ENCODE data around the gene PEX3.
"Not testable (repeated sequence)": the region's sequence is repeated elsewhere in the genome, so short reads cannot be mapped to it uniquely, and the experiment has no call there.

The PEX3 gene

DNA sequence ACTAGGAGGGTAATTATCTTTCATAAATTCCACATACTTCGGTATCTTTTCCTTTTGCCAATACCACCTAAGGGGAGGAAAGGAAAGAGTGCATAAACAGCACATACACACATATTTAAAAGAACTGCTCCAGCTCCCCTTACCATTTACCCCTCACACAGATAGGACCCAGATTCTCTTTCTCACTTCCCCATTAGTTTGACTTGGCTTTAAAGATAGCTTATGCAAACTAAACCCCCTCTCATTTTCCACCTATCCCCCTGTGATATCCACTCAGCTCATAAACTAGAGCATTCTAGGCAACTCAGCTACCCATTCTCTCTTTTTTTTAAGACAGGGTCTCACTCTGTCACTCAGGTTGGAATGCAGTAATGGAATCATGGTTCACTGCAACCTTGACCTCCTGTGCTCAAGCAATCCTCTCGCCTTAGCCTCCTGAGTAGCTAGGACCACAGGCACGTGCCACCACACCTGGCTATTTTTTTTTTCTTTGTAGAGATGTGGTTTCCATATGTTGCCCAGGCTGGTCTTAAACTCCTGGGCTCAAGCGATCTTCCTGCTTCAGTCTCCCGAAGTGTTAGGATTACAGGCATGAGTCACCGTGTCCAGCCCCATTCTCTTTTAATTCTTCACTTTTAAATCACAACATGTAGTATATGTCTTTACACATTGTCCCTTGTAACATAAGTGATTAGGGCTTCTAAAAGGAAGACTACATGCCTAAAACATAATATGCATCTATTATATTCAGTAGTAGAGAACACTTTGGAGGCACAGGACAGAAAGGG lies 56.9 kb downstream of the PEX3 start:
- no peak for DNase-seq

DNA sequence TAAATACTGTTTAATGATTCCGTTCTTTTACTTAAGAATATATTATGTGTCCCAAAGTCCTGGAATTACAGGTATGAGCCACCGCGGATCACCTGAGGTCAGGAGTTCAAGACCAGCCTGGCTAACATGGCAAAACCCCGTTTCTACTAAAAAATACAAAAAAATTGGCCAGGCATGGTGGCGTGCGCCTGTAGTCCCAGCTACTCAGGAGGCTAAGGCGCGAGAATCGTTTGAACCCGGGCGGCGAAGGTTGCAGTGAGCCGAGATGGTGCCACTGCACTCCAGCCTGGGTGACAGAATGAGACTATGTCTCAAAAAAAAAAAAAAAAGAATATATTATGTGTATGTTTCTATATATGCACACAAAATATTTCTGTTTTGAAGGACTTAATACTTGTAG lies 59.7 kb downstream of the PEX3 start:
- not testable (repeated sequence) for DNase-seq

DNA sequence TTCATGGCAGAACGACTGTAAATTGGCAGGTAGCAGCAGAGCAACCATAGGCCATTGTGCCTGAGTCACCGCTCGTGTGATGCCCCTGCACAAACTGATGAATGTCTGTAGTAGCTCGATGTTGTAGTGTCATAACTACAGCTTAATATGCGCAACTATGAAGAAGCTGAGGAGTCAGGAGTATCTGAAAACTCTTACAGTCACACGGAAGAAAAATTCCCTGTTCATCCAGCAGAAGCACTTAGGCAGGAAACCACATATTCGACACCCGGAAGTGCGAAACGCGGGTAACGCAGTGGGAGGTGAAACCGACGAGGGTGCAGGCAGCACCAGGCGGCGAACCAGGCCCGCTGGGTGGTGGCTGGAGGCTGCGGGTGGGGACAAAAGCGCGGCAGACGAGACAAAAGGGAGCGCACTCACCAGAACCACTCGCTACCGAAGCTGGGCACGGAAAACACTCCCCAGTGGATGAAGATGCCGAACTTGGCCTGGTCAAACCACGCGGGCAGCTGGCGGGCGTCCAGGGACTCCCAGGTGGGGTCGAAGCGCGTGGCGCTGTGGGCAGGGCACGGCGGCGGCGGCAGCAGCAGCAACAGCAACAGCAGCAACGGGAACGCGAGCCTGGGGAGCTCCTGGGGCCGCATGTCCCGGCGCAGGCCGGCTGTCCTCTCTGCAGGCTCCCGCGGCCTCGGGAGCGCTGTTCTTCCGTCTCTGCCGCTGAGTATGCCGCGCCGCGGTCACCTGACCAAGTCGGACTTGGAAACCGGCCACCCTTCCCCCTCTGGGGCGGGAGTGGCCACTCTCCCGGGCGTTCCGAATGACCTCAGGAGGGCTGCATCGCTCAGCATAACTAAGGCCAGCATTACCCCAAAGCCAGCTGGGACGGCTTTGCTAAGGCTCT lies 60.6 kb downstream of the PEX3 start, which contains the start of gene FUCA2:
FUCA2 (minus strand) TSS at position 730 of the 901 bp plus-strand sequence; CDS start at position 644, 86 bp downstream.
- no peak for DNase-seq

DNA sequence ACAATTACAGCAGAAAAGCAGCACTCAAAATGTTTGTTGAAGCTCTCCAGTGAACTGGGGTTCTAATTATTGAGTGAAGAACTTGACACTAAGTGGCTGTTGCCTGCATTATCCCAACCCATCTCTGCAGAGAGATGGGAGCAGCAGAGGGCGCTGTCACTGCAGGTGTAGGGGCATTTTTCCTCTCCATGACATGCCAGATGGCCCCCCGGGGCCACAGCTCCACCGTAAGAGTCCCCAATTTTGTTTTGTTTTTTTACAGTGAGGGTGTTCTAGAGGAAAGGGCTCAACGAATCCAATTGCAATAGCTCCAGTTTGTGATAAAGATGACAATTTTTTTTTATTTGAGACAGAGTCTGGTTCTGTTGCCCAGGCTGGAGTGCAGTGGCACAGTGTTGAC lies 62.8 kb downstream of the PEX3 start:
- DNase-seq, result no peak

DNA sequence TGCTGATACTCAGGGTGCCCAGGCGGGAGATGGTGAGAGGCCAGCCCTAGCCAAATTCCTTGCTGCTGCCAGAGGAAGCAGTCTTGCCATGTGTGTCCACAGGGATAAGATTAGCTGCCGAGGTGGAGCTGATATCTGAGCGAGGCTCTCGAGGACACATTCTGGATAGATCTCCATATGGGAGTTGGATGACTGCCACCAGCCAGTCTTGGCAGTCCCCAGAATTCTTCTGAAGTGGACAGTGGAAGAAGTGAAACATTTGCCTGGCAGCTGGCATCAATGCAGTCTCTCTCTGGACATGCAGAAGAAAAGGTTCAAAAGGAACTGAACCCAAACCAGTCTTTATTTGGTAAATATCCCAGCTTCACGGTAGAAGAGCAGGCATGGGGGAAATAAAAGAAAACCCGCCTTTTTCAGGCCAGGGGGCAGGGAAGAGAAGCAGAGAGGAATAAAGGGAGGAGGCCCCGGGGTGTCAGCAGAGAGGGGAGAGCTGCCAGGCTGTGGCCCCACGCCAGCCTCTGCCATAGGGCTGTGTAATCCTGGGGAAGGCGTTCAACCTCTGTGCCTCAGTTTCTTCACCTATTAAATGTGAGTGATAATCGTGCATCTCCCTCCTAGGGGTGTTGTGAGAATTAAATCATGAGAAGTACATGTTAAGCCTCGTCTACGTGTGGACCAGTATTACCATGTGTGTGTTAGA lies 64.6 kb downstream of the PEX3 start:
- DNase-seq, result no peak

DNA sequence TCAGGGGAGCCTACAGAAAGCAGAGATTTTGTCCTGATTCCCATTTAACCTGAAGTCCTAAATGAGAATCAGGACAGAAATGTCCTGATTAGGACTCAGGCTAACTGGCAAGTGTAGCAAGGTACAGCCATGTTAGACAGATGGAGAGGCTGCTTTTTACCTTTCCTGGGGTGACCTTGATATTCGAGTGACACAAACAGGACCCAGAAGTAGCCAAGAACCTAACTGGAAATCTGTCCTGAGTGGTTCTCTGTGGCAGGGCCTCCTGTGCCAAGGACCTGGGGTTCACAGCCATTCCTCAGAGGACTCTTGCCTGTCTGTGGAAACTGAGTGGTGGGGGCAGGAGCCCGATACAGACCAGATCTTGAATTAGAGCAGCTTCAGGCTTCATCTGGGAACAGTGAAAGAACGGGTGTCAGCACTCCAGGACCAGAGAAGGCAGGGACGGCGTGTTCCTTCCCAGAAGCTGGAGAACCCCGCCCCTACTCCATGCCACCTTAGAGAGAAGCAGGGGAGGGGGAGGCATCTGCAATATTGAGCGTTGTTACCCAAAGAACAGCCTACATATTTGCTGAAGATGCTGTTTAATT lies 65.3 kb downstream of the PEX3 start:
- DNase-seq, result no peak

DNA sequence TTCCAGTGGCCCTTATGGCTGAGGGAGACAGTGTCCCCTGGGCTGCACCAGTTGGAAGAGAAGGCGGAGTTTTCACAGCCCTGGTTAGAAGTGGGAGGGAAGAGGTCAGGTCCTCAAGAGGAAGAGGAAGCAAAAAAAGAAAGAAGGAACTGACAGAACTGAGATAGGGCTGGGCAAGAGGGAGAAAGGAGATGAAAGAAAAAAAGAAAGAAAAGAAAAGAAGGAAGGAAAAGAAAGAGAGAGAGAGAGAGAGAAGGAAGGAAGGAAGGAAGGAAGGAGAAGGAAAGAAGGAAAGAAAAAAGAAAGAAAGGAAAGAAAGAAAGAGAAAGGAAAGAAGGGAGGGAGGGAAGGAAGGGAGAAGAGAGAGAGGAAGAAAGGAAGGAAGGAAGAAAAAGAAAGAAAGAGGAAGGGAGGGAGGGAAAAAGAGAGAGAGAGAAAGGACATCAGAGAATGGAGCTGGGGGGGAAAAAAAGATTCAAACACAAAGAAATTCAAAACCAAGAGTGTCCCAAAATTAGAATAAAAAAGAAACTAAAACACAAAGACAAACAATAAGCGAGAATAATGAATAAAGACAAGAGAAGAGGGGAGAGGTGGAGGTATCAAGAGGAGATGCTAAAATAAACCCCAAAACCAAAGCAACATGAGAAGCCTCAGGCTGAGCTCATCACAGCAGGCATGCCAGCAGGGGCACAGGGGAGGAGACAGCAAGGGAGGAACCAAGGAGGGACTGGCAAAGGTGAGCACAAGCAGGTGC lies 66.3 kb downstream of the PEX3 start:
- no peak for DNase-seq

DNA sequence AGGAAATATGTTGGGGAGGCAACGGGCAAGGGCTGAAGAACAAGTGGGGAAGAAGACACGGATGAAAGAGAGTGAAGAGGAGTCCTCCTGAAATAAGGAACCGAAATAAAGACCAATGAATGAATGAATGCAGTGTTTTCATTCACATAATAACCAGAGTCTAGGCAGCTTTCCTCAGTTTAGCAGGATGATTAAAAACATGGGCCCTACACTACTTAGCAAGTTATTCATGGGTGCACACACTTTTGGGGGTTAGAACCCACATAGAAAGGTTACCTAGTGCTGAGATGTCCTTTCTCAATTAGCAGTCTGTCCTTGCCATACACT lies 66.8 kb downstream of the PEX3 start:
- DNase-seq, result no peak

DNA sequence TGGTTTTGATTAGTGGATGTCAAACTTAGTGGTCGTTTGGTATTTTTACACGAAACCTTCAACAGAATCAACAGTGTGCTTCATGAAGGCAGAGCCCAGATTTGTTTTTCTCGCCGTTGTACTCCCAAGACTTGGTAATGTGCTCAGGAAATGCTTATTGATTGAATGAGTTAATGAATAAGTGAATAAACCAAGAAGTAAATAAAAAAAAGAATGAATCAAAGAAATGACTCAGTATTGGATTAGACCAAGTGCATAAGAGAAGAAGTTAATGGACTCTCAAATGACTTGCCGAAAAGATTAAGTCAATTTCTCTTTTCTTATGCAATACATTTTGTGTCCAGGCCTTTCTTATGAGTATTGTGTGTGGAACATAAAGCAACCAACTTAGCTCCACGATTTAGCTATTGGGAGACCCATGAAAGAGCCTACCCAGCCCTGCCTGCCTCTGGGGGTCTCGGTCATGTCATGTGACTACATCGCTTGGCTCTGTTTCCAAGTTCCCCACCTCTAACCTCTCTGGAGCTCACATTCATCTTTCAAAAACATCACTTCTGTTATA lies 71.5 kb downstream of the PEX3 start:
- no peak for DNase-seq

DNA sequence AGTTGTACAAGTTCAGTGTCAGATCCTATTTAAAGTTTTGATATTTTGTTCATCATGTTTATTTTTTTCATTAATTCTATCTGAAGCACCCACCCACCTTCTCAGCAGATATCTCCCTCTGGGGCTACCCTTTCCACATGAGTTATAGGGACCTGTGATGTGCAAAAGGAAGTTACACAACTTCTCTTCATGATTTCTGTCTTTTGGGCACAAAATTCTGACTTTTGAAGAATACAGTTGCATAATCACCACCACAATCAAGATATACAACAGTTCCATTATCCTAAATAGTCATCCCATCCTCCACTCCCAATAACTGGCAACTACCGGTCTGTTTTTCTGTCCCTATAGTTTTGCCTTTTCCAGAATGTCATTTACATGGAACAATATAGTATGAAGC lies 74.8 kb downstream of the PEX3 start:
- DNase-seq, result no peak

DNA sequence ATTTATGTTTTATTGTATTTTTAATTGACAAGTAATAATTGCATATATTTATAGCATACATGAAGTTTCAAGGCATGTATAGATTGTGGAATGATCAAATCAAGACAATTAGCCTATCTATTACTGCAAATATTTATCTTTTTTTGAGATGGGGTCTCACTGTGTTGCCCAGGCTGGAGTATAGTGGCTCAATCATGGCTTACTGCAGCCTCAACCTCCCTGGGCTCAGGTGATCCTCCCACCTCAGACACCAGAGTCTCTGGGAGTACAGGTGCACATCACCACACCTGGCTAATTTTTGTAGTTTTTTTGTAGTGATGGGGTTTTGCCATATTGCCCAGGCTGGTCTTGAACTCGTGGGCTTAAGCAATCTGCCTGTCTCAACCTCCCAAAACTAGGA lies 77.1 kb downstream of the PEX3 start:
- no peak for DNase-seq

DNA sequence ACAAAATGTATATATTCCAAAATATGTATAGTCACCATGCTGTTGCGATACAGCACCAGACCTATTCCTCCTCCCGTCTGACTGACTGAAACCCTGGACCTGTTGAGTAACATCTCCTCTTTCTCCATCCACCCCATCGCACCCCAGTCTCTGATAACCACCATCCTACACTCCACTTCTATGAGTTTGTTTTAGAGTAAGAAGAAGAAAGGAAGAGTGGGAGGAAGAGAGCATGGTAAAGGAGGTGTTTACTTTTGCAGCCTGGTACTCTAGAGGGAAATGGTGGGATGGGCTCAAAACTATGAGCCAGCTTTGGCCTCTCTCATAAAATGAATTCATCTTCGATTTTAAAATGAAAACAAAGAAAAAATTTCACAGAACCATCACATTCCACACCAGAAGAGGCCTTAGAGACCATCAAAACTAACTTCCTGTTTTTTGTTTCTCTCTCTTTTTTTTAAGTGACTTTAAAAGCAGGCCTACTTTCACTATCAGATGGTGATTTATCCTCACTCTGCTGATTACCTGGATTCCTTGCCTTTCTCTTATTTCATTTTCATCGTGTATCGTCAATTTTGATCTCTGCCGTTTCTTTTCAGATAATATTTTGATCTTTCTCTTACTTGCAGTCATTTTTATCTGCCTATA lies 77.7 kb downstream of the PEX3 start:
- DNase-seq, result no peak

DNA sequence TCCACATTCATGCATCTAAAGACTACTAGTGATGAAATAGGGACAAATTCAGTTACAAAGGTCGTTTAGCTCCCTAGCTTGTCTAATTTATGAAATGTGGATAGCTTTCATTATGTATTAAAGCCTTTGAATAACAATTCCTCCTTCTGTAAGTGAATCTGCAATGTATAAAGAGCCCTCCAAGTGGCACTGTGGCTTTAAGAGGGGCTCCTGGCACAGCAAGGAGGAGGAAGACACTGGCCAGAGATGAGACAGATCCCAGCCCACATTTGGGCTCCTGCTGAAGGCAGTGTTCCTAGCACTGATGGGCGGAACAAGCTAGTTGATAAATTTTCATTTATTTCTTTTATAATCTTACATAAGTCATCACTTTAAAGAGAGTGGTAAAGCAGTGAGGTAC lies 78.5 kb downstream of the PEX3 start:
- DNase-seq, result no peak

DNA sequence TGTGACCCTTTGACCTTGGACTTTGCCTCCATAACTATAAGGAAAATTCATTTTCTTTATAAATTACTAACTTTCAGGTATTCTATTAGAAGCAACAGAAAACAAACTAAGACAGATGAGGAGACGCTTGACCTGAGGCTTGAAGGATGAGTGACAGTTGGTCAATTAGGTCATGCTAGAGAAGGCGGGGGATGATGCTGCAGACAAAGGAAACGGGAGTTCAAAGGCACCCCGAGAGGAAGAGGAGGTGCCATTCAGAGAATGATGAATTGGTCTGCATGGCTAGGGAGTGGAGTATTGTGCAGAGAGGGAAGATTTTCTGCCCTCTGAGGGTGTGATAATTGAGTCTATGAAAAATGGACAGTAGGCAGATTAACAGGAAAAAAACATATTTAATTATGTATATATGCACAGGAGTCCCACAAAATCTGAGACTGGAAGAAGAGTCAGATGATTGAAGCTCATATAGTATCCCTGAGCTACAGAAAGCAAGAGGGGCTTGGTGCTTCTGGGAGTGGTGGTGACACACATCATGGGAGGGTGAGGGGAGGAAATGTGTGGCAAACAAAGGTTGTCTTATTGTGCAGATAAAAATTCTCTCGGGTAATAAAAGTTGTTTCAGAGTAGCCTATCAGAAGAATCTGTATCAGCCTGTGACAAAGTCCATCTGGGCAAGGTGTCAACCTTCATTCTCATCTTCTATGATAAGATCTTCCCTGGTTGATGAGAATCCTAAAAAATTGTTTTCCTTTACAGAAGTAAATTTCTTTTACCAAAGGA lies 81.3 kb downstream of the PEX3 start:
- DNase-seq, result no peak

DNA sequence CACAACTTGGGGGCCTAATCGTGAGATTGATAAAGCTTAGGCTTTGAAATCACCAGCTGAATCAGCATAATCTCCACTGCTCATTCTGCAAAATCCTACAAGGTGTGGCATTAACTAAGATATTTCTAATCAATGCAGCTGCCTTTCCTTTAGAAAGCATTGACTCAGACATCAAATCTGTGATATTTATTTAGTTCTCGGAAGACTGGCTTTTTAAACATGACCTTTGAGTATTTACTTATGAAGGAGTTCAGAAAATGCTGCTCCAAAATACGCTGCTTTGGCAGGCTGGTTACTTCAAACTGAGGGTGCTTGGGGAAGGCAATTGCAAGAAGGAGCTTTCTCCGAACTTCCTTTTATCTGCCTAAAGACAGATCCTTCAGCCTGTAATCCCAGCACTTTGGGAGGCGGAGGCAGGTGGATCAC lies 84.6 kb downstream of the PEX3 start:
- DNase-seq, result no peak

DNA sequence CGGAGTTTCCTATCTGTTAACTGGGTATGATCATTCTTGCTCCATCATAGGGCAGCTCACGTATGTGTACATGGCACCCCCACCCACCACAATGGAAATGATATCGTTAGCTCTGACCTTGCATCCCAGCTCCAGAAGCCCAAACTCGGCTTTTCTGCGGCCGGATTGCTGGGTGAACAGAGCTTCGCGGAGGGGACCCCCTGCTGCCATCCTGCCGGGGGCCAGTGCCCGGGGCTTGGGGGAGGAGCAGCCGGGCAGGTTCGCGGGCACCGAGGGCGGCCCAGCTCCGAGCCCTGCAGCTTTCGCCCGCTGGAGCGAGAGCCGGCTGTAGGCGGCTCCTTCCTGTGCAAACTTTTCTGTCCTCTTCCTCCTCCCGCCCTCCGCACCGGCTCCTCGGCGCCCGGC lies 85.9 kb downstream of the PEX3 start:
- no peak for DNase-seq

DNA sequence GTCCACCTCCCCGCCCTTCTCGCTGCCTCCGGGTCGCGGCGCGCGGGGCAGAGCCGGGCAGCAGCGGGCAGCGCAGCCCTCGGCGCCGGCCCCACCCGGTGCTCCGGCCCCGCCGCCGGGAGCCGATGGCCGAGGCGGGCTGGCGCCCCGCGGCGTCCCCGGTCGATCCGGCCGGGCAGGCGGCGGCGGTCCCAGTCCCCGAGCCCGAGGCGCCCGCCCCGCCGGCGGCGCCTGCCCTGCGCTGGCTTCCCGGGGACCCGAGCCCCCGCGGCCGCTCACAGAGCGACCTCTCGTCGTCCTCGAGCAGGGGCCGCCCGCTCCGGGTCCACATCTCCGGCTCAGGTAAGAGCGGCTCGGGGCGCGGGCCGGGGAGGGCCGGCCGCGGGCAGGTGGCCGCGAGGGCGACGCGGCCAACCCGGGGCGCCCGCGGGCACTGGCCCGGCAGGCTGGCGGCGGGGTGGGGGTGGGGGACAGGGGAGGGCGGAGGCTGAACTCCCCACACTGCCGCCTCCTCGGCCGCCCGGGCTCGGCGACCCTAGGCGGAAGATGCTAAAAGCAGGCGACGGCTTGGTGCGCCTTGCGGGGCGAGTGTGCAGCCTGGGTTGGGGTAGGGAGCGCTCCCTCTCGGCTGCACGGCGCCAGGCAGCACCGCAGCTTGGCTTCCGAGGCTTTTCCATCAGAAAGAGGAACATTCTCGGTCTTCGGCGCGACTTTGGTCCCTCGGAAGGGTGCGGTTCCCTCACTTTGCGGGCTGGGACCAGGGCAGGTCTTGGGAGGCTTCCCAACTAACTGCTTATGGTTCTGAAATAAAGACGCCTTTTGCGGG lies 86.5 kb downstream of the PEX3 start:
- no peak for DNase-seq

DNA sequence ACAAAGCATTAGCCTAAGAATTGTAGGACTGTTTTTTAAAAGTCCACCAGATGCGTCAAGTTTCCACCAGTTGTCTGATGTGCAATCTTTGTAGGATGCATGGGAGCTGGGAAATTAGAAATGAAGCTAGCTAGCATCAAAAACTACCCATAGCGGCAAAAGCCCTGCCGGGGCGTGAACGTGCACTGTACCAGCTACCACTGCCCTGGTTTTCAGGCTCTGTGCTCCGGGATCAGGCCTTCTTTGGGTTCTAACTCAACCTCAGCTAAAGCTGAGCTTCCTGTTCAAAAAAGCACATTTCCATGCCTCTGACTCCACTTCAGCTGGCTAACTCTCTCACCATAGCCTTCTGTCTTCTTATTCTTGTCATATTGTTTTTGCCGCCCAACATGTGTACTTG lies 87.8 kb downstream of the PEX3 start:
- DNase-seq, result no peak

DNA sequence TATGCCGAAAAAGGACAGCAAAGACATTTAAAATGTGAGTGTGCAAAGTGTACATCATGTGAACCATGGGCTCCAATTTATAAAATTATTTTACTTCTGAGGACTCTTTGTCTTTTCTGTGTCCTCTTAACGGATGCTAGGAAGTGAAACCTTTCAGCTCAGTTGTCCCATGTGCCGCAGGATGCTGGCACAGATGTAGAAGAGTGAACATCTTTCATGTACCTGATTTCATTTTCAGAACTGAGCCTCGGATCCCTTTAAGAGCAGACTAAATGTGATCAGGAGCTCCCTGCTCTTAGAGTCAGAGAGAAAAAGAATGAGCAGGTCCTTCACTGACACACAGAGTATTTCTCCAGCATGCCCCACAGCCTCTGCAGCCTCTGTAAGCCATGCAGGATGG lies 88.5 kb downstream of the PEX3 start:
- no peak for DNase-seq

DNA sequence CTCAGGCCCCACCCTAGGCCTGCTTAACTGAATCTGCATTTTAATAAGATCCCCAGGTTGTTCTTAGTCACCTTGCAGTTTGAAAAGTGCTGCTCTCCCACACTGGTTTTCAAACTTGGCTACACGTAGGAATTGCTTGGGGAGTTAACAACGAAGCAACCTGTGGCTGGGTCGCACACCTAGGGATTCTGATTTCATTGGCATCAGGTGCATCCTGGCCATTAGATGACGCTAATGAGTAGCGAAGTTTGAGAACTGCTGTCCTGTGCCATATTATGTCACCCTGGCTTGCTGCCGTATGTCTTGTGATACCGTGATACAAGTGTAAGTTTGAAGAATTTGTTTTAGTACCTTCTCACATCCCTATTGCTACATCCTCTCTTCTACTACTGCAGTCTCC lies 89.1 kb downstream of the PEX3 start:
- DNase-seq, result no peak
